A549 (cell line): ENCODE measurements around the gene MYH14. TPM values are rescaled to one million over a fixed set of nuclear protein-coding genes. Genes with fewer than 3 reads are reported as not detected.
"Not testable (repeated sequence)": the region's sequence is repeated elsewhere in the genome, so short reads cannot be mapped to it uniquely, and the experiment has no call there.

ENCODE experiments used
- ATAC-seq, 2 experiments: fragments of 200-7000 bp in 1 of 2; fragments of >200 bp in 1 of 2; cut with Nextera tagmentation in 1 of 2; cut with Tn5 transposase in 1 of 2; 3 replicates each; pipeline versions ENCODE4 v1.8.0 to v1.9.1; 2018 to 2020; ENCODE audit warnings: mild to moderate bottlenecking in 1 of 2, moderate library complexity in 1 of 2
- CTCF ChIA-PET: fragments of 300-600 bp; sonication (Branson Sonifier 250); formaldehyde crosslinking; extraction: SDS; loops from one replicate; lab custom pipeline; 2021; ENCODE audit warnings: antibody characterized with exemption, inconsistent platforms; lab: Yijun Ruan, JAX
- POLR2A ChIA-PET: fragments of 350-600 bp; formaldehyde crosslinking; extraction: SDS; loops from one replicate; lab custom pipeline; 2021; ENCODE audit warnings: antibody characterized with exemption, inconsistent platforms; lab: Yijun Ruan, JAX
- DNase-seq, 2 experiments: peaks; one replicate each; pipeline versions ENCODE4 v3.0.0 to v3.0.0-alpha.2; 2011 to 2016; ENCODE audit warnings: low read depth in 1 of 2, low spot score in 1 of 2
- FAIRE-seq: peaks from 2 replicates; lab custom pipeline; 2011; peaks lifted over from hg19 to GRCh38; lab: Jason Lieb, UNC
- H3K27ac ChIP-seq, 2 experiments: fragments of >200 bp; sonication (Bioruptor Twin); formaldehyde crosslinking; 3 replicates each; pipeline ENCODE4 v1.5.1; 2016 to 2017
- H3K4me1 ChIP-seq: fragments of >200 bp; sonication (Bioruptor Twin); formaldehyde crosslinking; 3 replicates; pipeline ENCODE4 v1.6.1; 2016
- H3K4me2 ChIP-seq: fragments of >200 bp; sonication (Bioruptor Twin); formaldehyde crosslinking; 3 replicates; pipeline ENCODE4 v1.6.1; 2016
- H3K4me3 ChIP-seq: fragments of >200 bp; sonication (Bioruptor Twin); formaldehyde crosslinking; 3 replicates; pipeline ENCODE4 v1.5.1; 2016
- H3K9me3 ChIP-seq: fragments of >200 bp; sonication (Bioruptor Twin); formaldehyde crosslinking; 3 replicates; pipeline ENCODE4 v1.6.1; 2016
- BHLHE40 ChIP-seq: IDR thresholded peaks from 2 replicates; pipeline ENCODE4 v1.6.1; 2012; ENCODE audit warnings: low read depth, low read length, inconsistent platforms
- ELK1 ChIP-seq: fragments of 150-350 bp; IDR thresholded peaks from 2 replicates; pipeline ENCODE4 v1.6.1; 2014; ENCODE audit warnings: low read depth, mild to moderate bottlenecking, low read length
- GATA3 ChIP-seq: IDR thresholded peaks from 2 replicates; pipeline ENCODE4 v1.6.1; 2012; ENCODE audit warnings: borderline replicate concordance
- HMGXB4 ChIP-seq: fragments of 250-450 bp; sonication (Bioruptor Pico); IDR thresholded peaks from 2 replicates; pipeline ENCODE4 v1.5.0; 2021; ENCODE audit warnings: mild to moderate bottlenecking, moderate library complexity, borderline replicate concordance
- HOXB13 ChIP-seq: fragments of 250-450 bp; sonication (Bioruptor Pico); IDR thresholded peaks from 2 replicates; pipeline ENCODE4 v1.5.0; 2020; ENCODE audit warnings: low read depth, mild to moderate bottlenecking, moderate library complexity
- JUN ChIP-seq, 2 experiments: fragments of >200 bp; sonication (Bioruptor Twin); formaldehyde crosslinking; IDR thresholded peaks; 2 replicates in 1 of 2; 3 replicates in 1 of 2; pipeline ENCODE4 v1.6.1; 2016 to 2017
- MAX ChIP-seq: IDR thresholded peaks from 2 replicates; pipeline ENCODE4 v1.6.1; 2012
- NPAS2 ChIP-seq: fragments of 250-450 bp; sonication (Bioruptor Pico); IDR thresholded peaks from 2 replicates; pipeline ENCODE4 v1.8.0; 2022; ENCODE audit warnings: mild to moderate bottlenecking, moderate library complexity, borderline replicate concordance
- POLR2A ChIP-seq: IDR thresholded peaks from 2 replicates; pipeline ENCODE4 v1.6.1; 2012; ENCODE audit warnings: mild to moderate bottlenecking, low read length
- RARB ChIP-seq: fragments of 250-450 bp; sonication (Bioruptor Pico); IDR thresholded peaks from 2 replicates; pipeline ENCODE4 v1.8.0; 2021; ENCODE audit warnings: mild to moderate bottlenecking, moderate library complexity
- RNF2 ChIP-seq: fragments of 200-600 bp; sonication (generic); IDR thresholded peaks from 2 replicates; pipeline ENCODE4 v1.6.1; 2016; ENCODE audit warnings: low read depth, mild to moderate bottlenecking, antibody characterized with exemption, moderate library complexity, borderline replicate concordance
- SMC3 ChIP-seq: fragments of >200 bp; sonication (Bioruptor Twin); formaldehyde crosslinking; IDR thresholded peaks from 3 replicates; pipeline ENCODE4 v1.6.1; 2018; ENCODE audit warnings: inconsistent platforms
- TFCP2L1 ChIP-seq: fragments of 250-450 bp; sonication (Bioruptor Pico); IDR thresholded peaks from 2 replicates; pipeline ENCODE4 v1.5.0; 2021; ENCODE audit warnings: mild to moderate bottlenecking
- ZSCAN20 ChIP-seq: fragments of 250-450 bp; sonication (Bioruptor Pico); IDR thresholded peaks from 2 replicates; pipeline ENCODE4 v1.8.0; 2022; ENCODE audit warnings: mild to moderate bottlenecking, moderate library complexity
- WGBS: methylation state at CpG from one replicate; pipeline ENCODE4 v1.1.6; 2017; ENCODE audit errors: missing lambda C conversion rate; 5-methylcytosine and 5-hydroxymethylcytosine counted together
- polyA plus RNA-seq, 4 experiments: library from polyadenylated mRNA; depleted of rRNA in 3 of 4; stranded (reverse); fragments of >200 nt; fragmentation: RNase III in 1 of 4; extraction: RNeasy Plus Mini Kit Qiagen cat#74134 plus additional on column Dnase treatment in 1 of 4; gene quantifications; 2 replicates in 3 of 4; 3 replicates in 1 of 4; pipeline ENCODE4 v1.2.3, GENCODE V29; 2011 to 2017

The MYH14 gene
- polyA plus RNA-seq, 2 of the 4 experiments (the other 2 are of a cell fraction), result 4.0 to 7.0 TPM

- no peak for TF ChIP-seq TFCP2L1 (CRISPR knock-in tag)
- TF ChIP-seq RNF2, result no peak
- TF ChIP-seq ELK1, result no peak
- no peak for TF ChIP-seq JUN (IDR thresholded peaks at IDR 0.05)
- TF ChIP-seq HMGXB4 (CRISPR knock-in tag), result no peak
- no peak for TF ChIP-seq POLR2A
- TF ChIP-seq ZSCAN20 (CRISPR knock-in tag), result no peak
- no peak for DNase-seq
- no peak for FAIRE-seq
- ChIA-PET CTCF (interaction anchor here (1.2 kb wide), 1 partner anchor 103 kb away, joined by 3 read pairs; no protein-coding TSS in a partner anchor), POLR2A (no interaction called here)
- 50% methylated on average over 8 of the region's 8 CpGs for WGBS
- Histone ChIP-seq H3K9me3 (peaks cover 15% of the 10 kb centered on the region), H3K4me2 (no peak overlapping the region), H3K27ac (no peak overlapping the region), H3K4me3 (no peak overlapping the region), H3K4me1 (no peaks in the 10 kb centered on the region)
- ATAC-seq, result no peak
Observed at GRCh38 chr19:50224986-50225747, 21.7 kb downstream of the MYH14 start.

- H3K4me2 ChIP-seq, result no peak overlapping the region
- CTCF ChIA-PET, result interaction anchor here (1.1 to 1.2 kb wide), 2 partner anchors 10 to 102 kb away, joined by 3 to 4 read pairs; no protein-coding TSS in a partner anchor
- no peak for FAIRE-seq
- POLR2A ChIA-PET, result no interaction called here
- H3K4me3 ChIP-seq, result no peak overlapping the region
- no peak for ATAC-seq
- TF ChIP-seq RNF2 (no peak), SMC3 (no peak), MAX (no peak), GATA3 (no peak), HOXB13 (CRISPR knock-in tag) (no peak), NPAS2 (no peak), RARB (CRISPR knock-in tag) (no peak), BHLHE40 (no peak)
- DNase-seq, result no peak
- peaks cover 15% of the 10 kb centered on the region for H3K9me3 ChIP-seq
- WGBS, result 85% methylated on average over 5 of the region's 7 CpGs
- no peak overlapping the region for H3K27ac ChIP-seq
- no peaks in the 10 kb centered on the region for H3K4me1 ChIP-seq
Observed at GRCh38 chr19:50226536-50226935, 23.1 kb downstream of the MYH14 start.

- CTCF ChIA-PET, result interaction anchor here (0.9 to 2.9 kb wide), 2 partner anchors 80 to 233 kb away, joined by 3 to 12 read pairs; no protein-coding TSS in a partner anchor
- ATAC-seq, H3K27ac ChIP-seq, DNase-seq, POLR2A ChIA-PET, FAIRE-seq, H3K4me2 ChIP-seq, H3K4me1 ChIP-seq, H3K4me3 ChIP-seq: not testable (repeated sequence)
- peaks cover 15% of the 10 kb centered on the region for H3K9me3 ChIP-seq
- WGBS, result 78% methylated on average over 7 of the region's 7 CpGs
Observed at GRCh38 chr19:50228153-50228552, 24.7 kb downstream of the MYH14 start.
